OCI-LY1 (cell line): ENCODE data around the gene RTTN.

ENCODE experiments used
- H2AFZ ChIP-seq: fragments of 200-600 bp; sonication (generic), shearing (Covaris generic); 2 replicates; pipeline ENCODE4 v1.6.0; 2014; ENCODE audit warnings: antibody characterized with exemption, mild to moderate bottlenecking, low read length
- H3F3A ChIP-seq: fragments of 200-600 bp; sonication (generic), shearing (Covaris generic); 2 replicates; pipeline ENCODE4 v1.6.0; 2014; ENCODE audit warnings: mild to moderate bottlenecking, antibody characterized with exemption, low read length, moderate library complexity; ENCODE audit not compliant: insufficient read depth
- H3K27ac ChIP-seq: fragments of 200-600 bp; sonication (generic); 2 replicates; pipeline ENCODE4 v1.5.1; 2014; ENCODE audit warnings: low read length, mixed run types, mild to moderate bottlenecking, low read depth; ENCODE audit not compliant: poor library complexity, severe bottlenecking
- H3K27me3 ChIP-seq: fragments of 200-600 bp; sonication (generic); 2 replicates; pipeline ENCODE4 v1.6.0; 2014; ENCODE audit warnings: antibody characterized with exemption, mild to moderate bottlenecking, low read length, moderate library complexity; ENCODE audit not compliant: insufficient read depth
- H3K36me3 ChIP-seq: fragments of 200-600 bp; sonication (generic); 2 replicates; pipeline ENCODE4 v1.6.1; 2014; ENCODE audit warnings: mild to moderate bottlenecking, antibody characterized with exemption, low read length, moderate library complexity, mixed read lengths; ENCODE audit not compliant: insufficient read depth
- H3K4me1 ChIP-seq: fragments of 200-600 bp; sonication (generic); 2 replicates; pipeline ENCODE4 v1.5.1; 2014; ENCODE audit warnings: mild to moderate bottlenecking, low read length, moderate library complexity; ENCODE audit not compliant: insufficient read depth, severe bottlenecking
- H3K4me2 ChIP-seq: fragments of 200-600 bp; sonication (generic), shearing (Covaris generic); 2 replicates; pipeline ENCODE4 v1.6.1; 2014; ENCODE audit warnings: low read length
- H3K4me3 ChIP-seq: fragments of 200-600 bp; sonication (generic); 2 replicates; pipeline ENCODE4 v1.5.1; 2014; ENCODE audit warnings: low read length, low read depth, mild to moderate bottlenecking, mixed read lengths; ENCODE audit not compliant: poor library complexity, severe bottlenecking
- H3K79me2 ChIP-seq: fragments of 200-600 bp; shearing (Covaris generic); 2 replicates; pipeline ENCODE4 v1.6.1; 2016; ENCODE audit warnings: mixed run types, low read length, mixed read lengths; ENCODE audit not compliant: insufficient read depth
- H3K9ac ChIP-seq: fragments of 200-600 bp; sonication (generic), shearing (Covaris generic); 2 replicates; pipeline ENCODE4 v1.6.1; 2014; ENCODE audit warnings: mild to moderate bottlenecking, low read length, mixed read lengths
- H3K9me2 ChIP-seq: fragments of 200-600 bp; sonication (generic), shearing (Covaris generic); 2 replicates; pipeline ENCODE4 v1.6.1; 2014; ENCODE audit warnings: low read depth, mild to moderate bottlenecking, low read length, mixed read lengths
- H3K9me3 ChIP-seq: fragments of 200-600 bp; shearing (Covaris generic); 2 replicates; pipeline ENCODE4 v1.6.1; 2014; ENCODE audit warnings: low read length, mixed read lengths
- H4K20me1 ChIP-seq: fragments of 200-600 bp; sonication (generic), shearing (Covaris generic); 2 replicates; pipeline ENCODE4 v1.6.0; 2016; ENCODE audit warnings: mild to moderate bottlenecking, low read length; ENCODE audit not compliant: insufficient read depth
- CTCF ChIP-seq: fragments of 200-600 bp; sonication (generic), shearing (Covaris generic); IDR thresholded peaks from 2 replicates; pipeline ENCODE4 v1.5.1; 2017; ENCODE audit warnings: mild to moderate bottlenecking, antibody characterized with exemption, low read length, moderate library complexity, mixed read lengths
- EZH2 ChIP-seq: fragments of 200-600 bp; sonication (generic), shearing (Covaris generic); IDR thresholded peaks from 2 replicates; pipeline ENCODE4 v1.8.0; 2017; ENCODE audit warnings: borderline replicate concordance, mixed run types, mild to moderate bottlenecking, antibody characterized with exemption, low read length, moderate library complexity, mixed read lengths

Gene RTTN

GRCh38 chr18:70175216-70175615 is 30.3 kb downstream of the RTTN start:
- Histone ChIP-seq H3K27me3 (no peaks in the 10 kb centered on the region), H3F3A (no peaks in the 10 kb centered on the region), H3K36me3 (peaks cover 15% of the 10 kb centered on the region), H3K9me3 (no peaks in the 10 kb centered on the region), H3K9me2 (no peaks in the 10 kb centered on the region), H3K9ac (no peak overlapping the region), H4K20me1 (no peaks in the 10 kb centered on the region), H3K4me3 (no peak overlapping the region), H3K27ac (no peak overlapping the region), H3K4me2 (no peak overlapping the region), H3K4me1 (no peaks in the 10 kb centered on the region), H2AFZ (no peak overlapping the region), H3K79me2 (no peaks in the 10 kb centered on the region)
- TF ChIP-seq CTCF (no peak), EZH2 (no peak)

- Histone ChIP-seq H2AFZ (no peak overlapping the region), H3K27ac (no peak overlapping the region), H4K20me1 (no peaks in the 10 kb centered on the region), H3K4me1 (no peaks in the 10 kb centered on the region), H3K9me3 (no peaks in the 10 kb centered on the region), H3K79me2 (no peaks in the 10 kb centered on the region), H3F3A (no peaks in the 10 kb centered on the region), H3K9ac (no peak overlapping the region), H3K36me3 (peaks cover 12% of the 10 kb centered on the region), H3K4me2 (no peak overlapping the region), H3K4me3 (no peak overlapping the region), H3K9me2 (no peaks in the 10 kb centered on the region), H3K27me3 (no peaks in the 10 kb centered on the region)
- TF ChIP-seq EZH2 (no peak), CTCF (peak; percentile 22; the same call in 1 of the 2 replicates)
These were observed 33.3 kb downstream of the RTTN start for GRCh38 chr18:70172225-70172624.

- Histone ChIP-seq H3K4me1 (no peaks in the 10 kb centered on the region), H3K9me2 (no peaks in the 10 kb centered on the region), H4K20me1 (no peaks in the 10 kb centered on the region), H3K79me2 (no peaks in the 10 kb centered on the region), H3K36me3 (peaks cover 10% of the 10 kb centered on the region), H3K9ac (no peak overlapping the region), H3F3A (no peaks in the 10 kb centered on the region), H3K27ac (no peak overlapping the region), H3K9me3 (no peaks in the 10 kb centered on the region), H3K4me2 (no peak overlapping the region), H3K27me3 (no peaks in the 10 kb centered on the region), H2AFZ (no peak overlapping the region), H3K4me3 (no peak overlapping the region)
- no peak for TF ChIP-seq EZH2
- no peak for TF ChIP-seq CTCF
These were observed 35.7 kb downstream of the RTTN start for GRCh38 chr18:70169747-70170146.
